ENCODE results near the gene OSBPL10. TPM values are rescaled to one million over a fixed set of nuclear protein-coding genes. Genes with fewer than 3 reads are reported as not detected.

Gene OSBPL10
- total RNA-seq, 2 donors from 2014 or later = 0.90 to 11.5 TPM

DNA sequence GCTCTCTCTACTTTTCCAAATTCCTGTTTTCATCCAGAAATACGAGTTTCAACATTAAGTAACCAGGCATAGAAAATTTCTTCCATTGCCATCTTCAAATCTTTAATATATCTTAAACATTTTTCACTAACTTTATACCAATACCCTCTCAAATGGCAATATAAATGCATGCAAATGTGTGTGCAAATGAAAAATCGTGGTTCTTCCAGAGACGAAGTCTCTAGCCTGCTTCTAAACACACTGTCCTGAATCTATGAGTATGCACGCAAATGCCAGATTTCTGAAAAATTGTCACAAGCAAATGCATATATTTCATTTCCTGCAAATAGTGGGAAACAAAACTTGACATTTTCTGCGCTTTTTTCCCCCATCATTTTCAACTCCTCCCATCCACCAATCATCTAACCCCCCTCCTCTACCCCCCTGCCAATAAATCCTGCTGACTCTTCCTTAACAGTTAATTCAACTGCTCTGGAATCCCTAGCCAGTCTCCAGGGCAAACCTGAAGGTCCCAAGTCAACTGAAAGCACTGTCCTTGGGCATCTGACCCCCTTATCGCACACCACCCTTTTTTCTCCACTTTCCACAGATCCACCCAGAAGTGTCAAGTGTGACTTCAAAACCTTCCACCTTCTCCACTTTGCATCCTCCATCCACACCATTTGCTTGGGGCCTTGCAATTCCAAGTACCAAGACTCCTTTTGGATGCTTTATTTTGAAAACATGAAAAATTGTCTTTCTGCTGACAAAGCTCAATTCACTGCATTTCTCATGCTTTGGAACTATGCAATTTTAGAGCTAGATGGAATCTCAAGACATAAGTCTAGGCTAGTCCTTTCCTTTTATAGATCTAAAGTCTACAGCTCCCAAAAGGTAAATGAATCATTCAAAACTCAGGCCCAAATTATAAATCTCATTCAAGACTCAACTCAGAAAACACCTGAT lies 144.7 kb downstream of the OSBPL10 start:
- no peaks in the 10 kb centered on the region for H3K4me1 Mint-ChIP-seq
- ATAC-seq (replicated peaks) = no peak
- H3K36me3 Mint-ChIP-seq (ENCODE audit: low read depth) = no peaks in the 10 kb centered on the region
- H3K27ac Mint-ChIP-seq = no peak overlapping the region
- H3K9me3 Mint-ChIP-seq = no peaks in the 10 kb centered on the region
- H3K27me3 Mint-ChIP-seq = peaks cover 8% of the 10 kb centered on the region
- no peak overlapping the region for H3K4me3 Mint-ChIP-seq

DNA sequence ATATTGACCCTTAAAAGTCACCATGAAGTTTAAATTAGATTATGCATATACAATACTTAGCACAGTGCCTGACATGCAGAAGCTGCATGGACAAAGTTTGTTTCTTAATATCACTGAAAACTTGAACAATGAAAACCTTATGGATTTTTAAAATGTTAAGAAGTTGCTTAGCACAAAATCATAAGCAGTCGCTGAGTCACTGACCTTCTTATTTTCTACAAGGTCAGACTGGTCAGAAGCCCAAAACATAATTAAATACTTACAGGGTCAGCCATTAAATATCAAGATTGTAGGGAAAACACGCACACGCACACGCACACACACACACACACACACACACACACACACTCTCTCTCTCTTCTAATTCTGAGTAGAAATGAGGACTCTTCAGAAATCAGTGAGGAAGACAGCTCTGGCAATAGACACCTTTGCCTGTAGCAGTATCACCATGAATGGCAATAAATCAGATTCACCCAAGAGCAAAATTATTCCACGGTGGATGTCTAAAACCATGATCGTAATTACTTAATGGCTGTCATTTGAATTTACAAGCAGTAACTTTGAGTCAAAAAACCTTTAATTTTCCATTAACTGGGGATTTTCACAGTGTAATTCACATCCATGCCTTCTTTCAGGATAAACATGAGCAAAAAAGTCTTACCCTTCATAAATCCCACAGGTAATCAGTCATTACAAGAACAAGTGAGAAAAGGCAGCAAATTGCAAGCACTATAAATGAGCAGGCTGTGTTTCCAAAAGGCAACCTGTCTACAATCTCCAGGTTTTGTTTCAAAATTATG lies 147.5 kb downstream of the OSBPL10 start:
- H3K36me3 Mint-ChIP-seq (ENCODE audit: low read depth) = no peaks in the 10 kb centered on the region
- H3K27ac Mint-ChIP-seq = no peak overlapping the region
- no peak overlapping the region for H3K4me3 Mint-ChIP-seq
- no peaks in the 10 kb centered on the region for H3K4me1 Mint-ChIP-seq
- no peaks in the 10 kb centered on the region for H3K9me3 Mint-ChIP-seq
- ATAC-seq (replicated peaks) = no peak
- H3K27me3 Mint-ChIP-seq = peaks cover 8% of the 10 kb centered on the region

GRCh38 chr3:31832551-31832950 lies 148.5 kb downstream of the OSBPL10 start:
- Mint-ChIP-seq H3K4me3 (no peak overlapping the region), H3K27ac (no peak overlapping the region), H3K9me3 (no peaks in the 10 kb centered on the region), H3K36me3 (ENCODE audit: low read depth) (no peaks in the 10 kb centered on the region), H3K4me1 (no peaks in the 10 kb centered on the region), H3K27me3 (peaks cover 8% of the 10 kb centered on the region)
- no peak for ATAC-seq (replicated peaks)

DNA sequence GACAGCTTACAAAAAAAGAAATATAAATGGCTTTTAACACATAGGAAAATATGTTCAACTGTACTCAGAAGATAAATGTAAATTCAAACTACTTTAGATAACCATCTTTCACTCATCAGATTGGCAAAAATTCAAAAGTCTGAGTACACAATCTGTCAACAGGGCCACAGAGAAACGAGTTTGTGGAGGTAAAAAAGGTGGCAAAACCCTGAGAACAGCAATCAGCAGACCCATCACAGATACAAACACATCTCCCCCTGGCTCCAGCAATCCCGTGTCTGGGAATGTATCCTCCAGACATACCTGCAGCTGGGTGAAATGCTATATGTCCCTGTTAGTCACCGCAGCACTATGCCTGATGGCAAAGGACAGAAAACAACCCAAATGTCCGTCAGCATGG lies 149.5 kb downstream of the OSBPL10 start:
- Mint-ChIP-seq H3K4me3 (no peak overlapping the region), H3K27me3 (peaks cover 6% of the 10 kb centered on the region), H3K9me3 (no peaks in the 10 kb centered on the region), H3K36me3 (ENCODE audit: low read depth) (no peaks in the 10 kb centered on the region), H3K4me1 (no peaks in the 10 kb centered on the region), H3K27ac (no peak overlapping the region)
- no peak for ATAC-seq (replicated peaks)

GRCh38 chr3:31829826-31830426 lies 151.1 kb downstream of the OSBPL10 start:
- Mint-ChIP-seq H3K27ac (no peak overlapping the region), H3K4me1 (no peaks in the 10 kb centered on the region), H3K36me3 (ENCODE audit: low read depth) (no peaks in the 10 kb centered on the region), H3K4me3 (no peak overlapping the region), H3K27me3 (peaks cover 4% of the 10 kb centered on the region), H3K9me3 (no peaks in the 10 kb centered on the region)
- no peak for ATAC-seq (replicated peaks)

DNA sequence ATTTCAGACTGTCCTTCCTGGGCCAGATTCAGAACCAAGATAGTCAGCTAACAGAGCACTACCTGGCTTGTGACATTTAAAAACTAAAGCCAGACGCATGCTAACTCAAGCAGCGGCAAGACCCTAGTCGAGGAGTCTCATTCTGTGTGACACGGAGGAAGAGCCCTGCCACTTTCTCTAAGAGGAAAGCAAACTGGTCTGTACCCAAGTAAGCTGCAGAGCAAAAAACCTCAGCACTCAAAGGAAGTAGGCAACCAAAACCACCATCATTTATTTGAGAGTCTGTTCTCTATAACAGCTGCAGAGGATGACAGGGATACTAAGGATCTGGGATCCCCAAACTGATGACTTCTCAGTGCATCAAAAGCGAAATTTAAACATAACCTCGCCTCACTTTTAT lies 152.1 kb downstream of the OSBPL10 start:
- peaks cover 11% of the 10 kb centered on the region for H3K27me3 Mint-ChIP-seq
- H3K36me3 Mint-ChIP-seq (ENCODE audit: low read depth) = no peaks in the 10 kb centered on the region
- H3K4me1 Mint-ChIP-seq = no peaks in the 10 kb centered on the region
- H3K27ac Mint-ChIP-seq = no peak overlapping the region
- no peak overlapping the region for H3K4me3 Mint-ChIP-seq
- no peak for ATAC-seq (replicated peaks)
- H3K9me3 Mint-ChIP-seq = no peaks in the 10 kb centered on the region

DNA sequence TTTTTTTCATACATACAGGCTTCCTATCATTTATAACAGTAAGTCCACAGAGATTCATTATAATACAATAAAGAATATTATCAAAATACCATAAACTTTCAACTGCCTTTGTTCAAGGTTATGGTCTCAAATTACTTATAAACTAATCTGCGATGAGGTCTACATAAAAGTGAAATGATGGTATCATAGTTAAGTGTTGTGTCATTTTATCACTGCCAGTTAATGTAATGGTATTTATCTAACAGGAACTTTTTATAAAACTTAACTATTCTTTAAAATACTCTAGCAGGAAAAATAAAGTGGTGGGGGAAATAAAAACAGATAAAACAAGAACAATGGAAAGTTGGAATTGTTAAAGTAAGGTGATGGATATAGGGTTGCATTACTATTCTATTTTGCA lies 153.1 kb downstream of the OSBPL10 start:
- H3K4me1 Mint-ChIP-seq = no peaks in the 10 kb centered on the region
- H3K27ac Mint-ChIP-seq = no peak overlapping the region
- no peaks in the 10 kb centered on the region for H3K9me3 Mint-ChIP-seq
- no peak for ATAC-seq (replicated peaks)
- H3K4me3 Mint-ChIP-seq = no peak overlapping the region
- H3K27me3 Mint-ChIP-seq = peaks cover 11% of the 10 kb centered on the region
- H3K36me3 Mint-ChIP-seq (ENCODE audit: low read depth) = no peaks in the 10 kb centered on the region

GRCh38 chr3:31823184-31823583 lies 157.9 kb downstream of the OSBPL10 start:
- Mint-ChIP-seq H3K27ac (no peak overlapping the region), H3K9me3 (no peaks in the 10 kb centered on the region), H3K4me1 (no peaks in the 10 kb centered on the region), H3K36me3 (ENCODE audit: low read depth) (no peaks in the 10 kb centered on the region), H3K4me3 (no peak overlapping the region), H3K27me3 (peaks cover 9% of the 10 kb centered on the region)
- peak; percentile 34 for ATAC-seq (replicated peaks)

DNA sequence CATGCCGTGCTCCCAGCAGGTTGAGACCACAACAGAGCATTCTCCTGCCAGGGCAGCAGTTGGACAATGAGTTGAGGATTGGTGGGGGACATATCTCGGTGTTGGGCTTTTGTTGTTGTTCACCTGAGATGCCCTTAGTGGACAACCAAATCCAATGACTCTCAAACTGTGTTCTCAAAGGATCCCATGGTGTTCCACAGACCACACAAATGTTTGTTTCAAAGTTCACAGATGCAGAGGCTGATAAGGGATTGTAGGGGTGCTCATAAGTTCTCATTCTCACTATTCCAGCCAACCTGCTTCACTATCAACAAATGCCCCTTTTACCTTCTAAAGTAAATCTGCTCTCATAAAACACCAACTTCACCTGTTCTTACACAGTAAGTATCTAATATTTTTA lies 159.9 kb downstream of the OSBPL10 start:
- Mint-ChIP-seq H3K4me3 (no peak overlapping the region), H3K36me3 (ENCODE audit: low read depth) (no peaks in the 10 kb centered on the region), H3K27me3 (peaks cover 9% of the 10 kb centered on the region), H3K4me1 (no peaks in the 10 kb centered on the region), H3K9me3 (no peaks in the 10 kb centered on the region), H3K27ac (no peak overlapping the region)
- ATAC-seq (replicated peaks) = no peak

GRCh38 chr3:31819441-31819840 lies 161.6 kb downstream of the OSBPL10 start:
- Mint-ChIP-seq H3K27me3 (peaks cover 6% of the 10 kb centered on the region), H3K9me3 (no peaks in the 10 kb centered on the region), H3K4me1 (no peaks in the 10 kb centered on the region), H3K27ac (no peak overlapping the region), H3K4me3 (no peak overlapping the region), H3K36me3 (ENCODE audit: low read depth) (no peaks in the 10 kb centered on the region)
- no peak for ATAC-seq (replicated peaks)

GRCh38 chr3:31817411-31817966 lies 163.6 kb downstream of the OSBPL10 start:
- Mint-ChIP-seq H3K27me3 (peaks cover 3% of the 10 kb centered on the region), H3K36me3 (ENCODE audit: low read depth) (no peaks in the 10 kb centered on the region), H3K9me3 (no peaks in the 10 kb centered on the region), H3K4me3 (no peak overlapping the region), H3K27ac (no peak overlapping the region), H3K4me1 (no peaks in the 10 kb centered on the region)
- ATAC-seq (replicated peaks) = no peak

DNA sequence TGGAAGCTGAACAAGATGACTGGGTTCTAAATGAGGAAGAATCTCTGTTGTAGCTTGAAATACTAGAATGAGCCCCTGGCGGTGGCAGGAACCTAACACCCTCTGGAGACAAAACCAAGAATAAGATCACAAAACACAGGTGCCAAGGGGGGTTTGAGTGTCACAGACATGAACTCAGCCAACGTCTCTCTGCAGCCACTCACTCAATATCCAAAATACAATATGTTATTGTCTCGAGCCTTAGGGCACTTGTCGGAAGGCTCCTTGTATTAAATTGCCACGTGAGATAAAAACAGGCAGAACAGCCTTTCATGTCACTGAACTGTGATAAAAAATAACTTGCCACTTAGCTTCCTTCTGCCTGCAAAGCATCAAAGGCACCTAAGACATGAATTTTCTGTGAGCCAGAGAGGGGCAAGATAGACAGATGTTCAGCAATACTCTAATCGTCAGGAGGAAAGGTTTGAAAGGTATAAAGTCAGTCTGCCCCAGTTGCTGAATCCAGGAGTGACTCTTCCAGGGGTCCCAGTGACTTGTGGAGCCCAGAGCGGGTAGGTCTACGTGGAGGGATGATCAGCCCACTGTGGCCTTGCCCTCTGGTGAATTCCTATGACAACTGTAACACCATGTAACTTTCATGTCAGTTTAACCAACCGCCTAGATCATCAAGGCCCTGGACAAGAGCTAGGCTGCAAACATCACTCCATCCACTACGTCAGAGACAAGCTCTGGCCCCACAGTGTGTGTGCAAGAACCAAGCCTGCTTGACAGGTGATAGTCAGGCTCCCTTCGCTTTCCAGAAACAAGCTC lies 165.2 kb downstream of the OSBPL10 start:
- Mint-ChIP-seq H3K9me3 (no peaks in the 10 kb centered on the region), H3K27me3 (peaks cover 3% of the 10 kb centered on the region), H3K4me1 (no peaks in the 10 kb centered on the region), H3K27ac (no peak overlapping the region), H3K36me3 (ENCODE audit: low read depth) (no peaks in the 10 kb centered on the region), H3K4me3 (no peak overlapping the region)
- ATAC-seq (replicated peaks) = no peak

DNA sequence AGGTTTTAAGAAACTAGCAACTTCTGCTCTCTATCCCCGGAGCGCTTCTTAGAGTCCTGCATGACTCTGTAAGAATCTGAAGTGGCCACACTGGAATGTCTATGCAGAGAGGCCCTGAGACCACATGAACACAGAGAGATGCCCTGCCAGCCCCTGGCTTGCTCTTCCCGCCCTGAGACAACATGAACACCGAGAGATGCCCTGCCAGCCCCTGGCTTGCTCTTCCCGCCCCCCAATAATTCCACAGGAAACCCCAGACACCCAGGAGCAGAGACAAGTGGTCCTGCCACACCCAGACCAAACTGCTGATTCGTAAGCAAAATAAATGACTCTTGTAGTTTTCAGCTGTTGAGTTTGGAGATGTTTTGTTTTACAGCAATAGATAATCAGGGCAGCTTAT lies 166.1 kb downstream of the OSBPL10 start:
- H3K9me3 Mint-ChIP-seq = no peaks in the 10 kb centered on the region

DNA sequence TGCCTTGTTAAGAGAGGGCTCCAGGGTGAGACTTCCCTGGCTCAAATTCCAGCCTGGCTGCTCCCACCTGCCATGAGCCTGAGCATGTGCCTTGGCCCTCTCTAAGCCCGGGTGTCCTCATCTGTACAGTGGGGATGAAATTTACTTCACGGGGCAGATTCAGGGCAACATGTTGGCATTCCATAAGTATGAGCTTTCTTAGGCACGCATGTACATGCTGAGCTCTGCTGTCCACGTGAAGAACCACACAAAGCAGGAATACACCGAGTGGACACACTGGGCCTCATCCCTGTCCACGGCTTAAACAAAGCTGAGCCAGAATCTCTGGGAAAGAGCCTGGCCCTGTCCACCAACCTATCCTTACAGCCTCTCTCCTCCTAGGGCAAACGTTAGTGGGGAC lies 167.4 kb downstream of the OSBPL10 start:
- no peaks in the 10 kb centered on the region for H3K36me3 Mint-ChIP-seq (ENCODE audit: low read depth)
- ATAC-seq (replicated peaks) = no peak
- H3K27ac Mint-ChIP-seq = no peak overlapping the region

More for the DNA sequence above, 166.1 kb downstream of the OSBPL10 start:
- Mint-ChIP-seq H3K4me3 (no peak overlapping the region), H3K27me3 (no peaks in the 10 kb centered on the region), H3K4me1 (no peaks in the 10 kb centered on the region), H3K36me3 (ENCODE audit: low read depth) (no peaks in the 10 kb centered on the region), H3K27ac (no peak overlapping the region)
- ATAC-seq (replicated peaks) = no peak

More for the DNA sequence above, 167.4 kb downstream of the OSBPL10 start:
- Mint-ChIP-seq H3K4me1 (no peaks in the 10 kb centered on the region), H3K4me3 (no peak overlapping the region), H3K27me3 (peaks cover 3% of the 10 kb centered on the region), H3K9me3 (no peaks in the 10 kb centered on the region)

Data from activated T-helper 17 cell treated with anti-CD3 and anti-CD28 coated beads, Interleukin-2, amount 50 U/mL, for 72 hours (primary cell).